Rectal smooth muscle tissue (tissue), 1 donor: ENCODE results near the gene PCNT.

Experiments used
- H3K27ac ChIP-seq: one replicate; pipeline ENCODE4 v1.7.0; 2013; ENCODE audit warnings: low read depth, low read length, inconsistent platforms
- H3K27me3 ChIP-seq: one replicate; pipeline ENCODE4 v1.7.0; 2013; ENCODE audit warnings: low read length; ENCODE audit not compliant: control insufficient read depth, insufficient read depth
- H3K36me3 ChIP-seq: one replicate; pipeline ENCODE4 v1.7.0; 2013; ENCODE audit warnings: low read length; ENCODE audit not compliant: control insufficient read depth, insufficient read depth
- H3K4me1 ChIP-seq: one replicate; pipeline ENCODE4 v1.7.0; 2013; ENCODE audit warnings: low read length; ENCODE audit not compliant: control insufficient read depth, insufficient read depth
- H3K4me3 ChIP-seq: one replicate; pipeline ENCODE4 v1.7.0; 2013; ENCODE audit warnings: low read length
- H3K9ac ChIP-seq: one replicate; pipeline ENCODE4 v1.7.0; 2013; ENCODE audit warnings: low read length

Gene PCNT

DNA sequence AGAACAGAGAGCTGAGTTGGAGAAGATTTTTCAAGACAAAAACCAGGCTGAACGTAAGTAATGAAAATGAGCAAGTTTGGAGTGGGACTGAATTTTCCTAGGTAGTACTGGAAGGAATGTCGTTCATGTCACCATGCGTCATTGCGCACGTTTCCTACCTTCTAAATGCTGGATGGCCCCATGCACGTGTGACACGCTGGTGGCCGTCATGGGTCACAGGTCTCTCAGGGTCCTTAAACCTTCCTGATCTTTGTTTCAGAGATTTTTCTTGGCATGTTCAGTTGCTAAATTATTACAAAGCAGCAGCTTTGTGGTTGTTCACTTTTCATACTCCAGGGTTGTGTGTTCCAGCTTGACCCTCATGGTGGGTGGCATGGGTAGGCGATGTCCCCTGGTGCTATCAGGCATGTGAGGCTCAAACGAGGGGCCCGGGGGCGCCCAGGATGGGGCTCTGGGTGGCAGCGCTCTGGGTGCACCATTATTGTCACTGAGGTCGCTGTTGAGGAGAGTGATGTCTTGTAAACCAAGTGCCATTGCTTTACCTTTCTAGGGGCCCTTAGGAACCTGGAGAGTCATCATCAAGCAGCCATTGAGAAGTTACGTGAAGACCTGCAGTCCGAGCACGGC lies 25.3 kb downstream of the PCNT start:
- Histone ChIP-seq H3K4me3 (no peak overlapping the region), H3K27me3 (no peaks in the 10 kb centered on the region), H3K36me3 (peaks cover 42% of the 10 kb centered on the region), H3K27ac (no peak overlapping the region), H3K4me1 (no peaks in the 10 kb centered on the region), H3K9ac (no peak overlapping the region)

DNA sequence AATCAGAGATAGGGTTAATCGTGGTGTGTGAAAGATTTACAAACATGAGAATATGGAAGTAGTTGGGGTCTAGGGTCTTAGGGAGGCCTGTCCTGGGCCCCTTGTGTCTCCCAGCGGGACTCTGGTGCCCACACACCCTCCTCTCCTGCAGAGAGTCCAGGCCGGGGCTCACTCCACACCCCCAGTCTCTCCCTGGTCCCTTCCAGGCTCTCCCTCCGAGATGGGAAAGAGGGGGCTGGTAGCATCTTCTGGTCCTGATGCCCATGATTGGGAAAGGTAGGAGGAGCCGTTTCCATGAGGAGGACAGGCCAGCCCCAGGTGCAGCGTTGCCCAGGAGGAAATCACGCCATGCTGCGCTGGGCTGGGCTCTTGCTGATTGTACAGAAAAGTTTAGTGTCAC lies 26.6 kb downstream of the PCNT start:
- no peak overlapping the region for H3K4me3 ChIP-seq
- no peak overlapping the region for H3K27ac ChIP-seq
- no peaks in the 10 kb centered on the region for H3K4me1 ChIP-seq
- no peaks in the 10 kb centered on the region for H3K27me3 ChIP-seq
- peaks cover 47% of the 10 kb centered on the region for H3K36me3 ChIP-seq
- H3K9ac ChIP-seq = no peak overlapping the region

DNA sequence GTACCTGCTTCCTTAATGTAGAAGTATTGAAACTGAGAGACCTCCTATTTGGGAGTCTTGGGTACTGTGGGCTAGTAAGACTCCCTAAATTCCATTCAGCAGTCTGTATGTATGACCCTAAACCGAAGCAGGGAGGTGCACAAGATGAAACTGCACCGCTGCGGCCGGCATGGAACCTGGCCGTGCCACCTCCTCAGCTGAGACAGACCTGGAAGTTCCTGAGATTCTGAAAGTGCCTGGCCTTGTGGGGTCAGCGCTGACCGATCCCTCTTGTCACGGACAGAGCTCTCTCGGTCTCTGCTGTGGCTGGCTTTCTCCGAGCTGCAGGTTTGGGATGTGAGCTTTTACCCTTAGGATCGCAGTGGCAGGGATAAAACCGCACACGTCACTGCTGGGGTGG lies 27.0 kb downstream of the PCNT start:
- Histone ChIP-seq H3K27me3 (no peaks in the 10 kb centered on the region), H3K36me3 (peaks cover 51% of the 10 kb centered on the region), H3K4me3 (no peak overlapping the region), H3K4me1 (no peaks in the 10 kb centered on the region), H3K27ac (no peak overlapping the region), H3K9ac (no peak overlapping the region)

DNA sequence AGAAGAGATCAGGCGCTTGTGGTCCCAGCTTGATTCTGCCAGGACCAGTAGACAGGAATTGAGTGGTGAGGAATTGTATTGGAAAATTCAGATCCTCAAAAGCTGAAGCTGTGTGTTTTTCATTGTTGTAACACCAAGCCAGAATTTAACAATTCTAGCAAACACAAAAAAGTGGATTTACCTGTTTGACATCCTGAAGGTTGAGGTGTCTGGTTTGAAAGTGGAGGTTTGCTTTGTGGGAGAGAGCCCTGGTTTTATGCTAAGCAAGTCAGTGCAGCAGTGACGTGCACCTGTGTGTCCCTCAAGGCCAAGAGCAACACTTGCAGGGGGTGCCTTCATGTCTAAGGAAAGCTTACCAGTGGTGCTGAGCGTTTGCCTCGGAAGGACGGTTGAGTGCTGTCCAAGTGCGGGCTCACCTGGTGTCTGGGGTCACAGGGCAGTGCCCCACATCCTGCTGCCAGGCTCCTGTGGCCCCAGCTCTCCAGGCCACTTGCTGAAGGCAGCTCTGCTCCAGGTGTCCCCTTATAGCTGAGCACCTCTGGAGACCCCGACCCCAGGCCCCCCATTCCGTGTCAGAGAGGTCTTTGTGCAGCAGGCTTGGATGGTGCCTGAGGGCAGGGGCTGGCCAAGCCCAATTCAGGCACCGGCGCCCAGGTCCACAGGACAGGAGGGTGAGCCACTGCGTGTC lies 27.7 kb downstream of the PCNT start:
- Histone ChIP-seq H3K4me1 (no peaks in the 10 kb centered on the region), H3K27me3 (no peaks in the 10 kb centered on the region), H3K27ac (no peak overlapping the region), H3K36me3 (peaks cover 53% of the 10 kb centered on the region), H3K4me3 (no peak overlapping the region), H3K9ac (no peak overlapping the region)

DNA sequence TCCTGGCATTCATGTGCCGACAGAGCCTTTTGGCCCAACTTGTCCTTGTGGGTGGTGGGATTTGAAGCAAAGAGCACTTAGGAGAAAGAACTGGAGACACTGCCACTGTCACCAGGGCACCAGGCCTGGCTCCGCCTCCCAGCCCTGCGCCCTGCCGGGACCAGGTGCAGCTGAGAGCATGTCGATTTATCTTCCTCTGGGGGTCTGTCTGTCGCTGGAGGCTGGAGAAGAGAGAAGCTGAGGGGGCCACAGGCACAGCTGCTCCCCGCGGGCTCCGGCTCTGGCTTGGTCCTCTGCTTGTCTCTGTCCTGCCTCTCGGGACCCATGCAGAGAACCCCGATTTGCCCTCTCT lies 28.2 kb downstream of the PCNT start:
- Histone ChIP-seq H3K4me3 (no peak overlapping the region), H3K4me1 (no peaks in the 10 kb centered on the region), H3K9ac (no peak overlapping the region), H3K36me3 (peaks cover 50% of the 10 kb centered on the region), H3K27ac (no peak overlapping the region), H3K27me3 (no peaks in the 10 kb centered on the region)

DNA sequence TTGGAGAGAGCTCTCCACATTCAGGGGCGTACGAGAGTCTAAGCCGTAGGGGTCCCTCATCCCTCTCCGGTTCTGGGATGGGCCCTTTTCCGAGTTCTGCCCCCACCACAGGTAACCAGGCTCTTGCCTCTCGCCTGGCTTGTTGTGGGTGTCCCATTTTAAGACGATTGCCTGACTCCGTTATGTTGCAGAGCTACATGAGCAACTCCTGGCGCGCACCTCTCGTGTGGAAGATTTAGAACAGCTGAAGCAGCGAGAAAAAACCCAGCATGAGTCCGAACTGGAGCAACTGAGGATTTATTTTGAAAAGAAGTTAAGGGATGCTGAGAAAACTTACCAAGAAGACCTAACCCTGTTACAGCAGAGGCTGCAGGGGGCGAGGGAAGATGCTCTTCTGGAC lies 29.0 kb downstream of the PCNT start:
- Histone ChIP-seq H3K36me3 (peaks cover 48% of the 10 kb centered on the region), H3K4me3 (no peak overlapping the region), H3K27ac (no peak overlapping the region), H3K27me3 (no peaks in the 10 kb centered on the region), H3K4me1 (no peaks in the 10 kb centered on the region), H3K9ac (no peak overlapping the region)

DNA sequence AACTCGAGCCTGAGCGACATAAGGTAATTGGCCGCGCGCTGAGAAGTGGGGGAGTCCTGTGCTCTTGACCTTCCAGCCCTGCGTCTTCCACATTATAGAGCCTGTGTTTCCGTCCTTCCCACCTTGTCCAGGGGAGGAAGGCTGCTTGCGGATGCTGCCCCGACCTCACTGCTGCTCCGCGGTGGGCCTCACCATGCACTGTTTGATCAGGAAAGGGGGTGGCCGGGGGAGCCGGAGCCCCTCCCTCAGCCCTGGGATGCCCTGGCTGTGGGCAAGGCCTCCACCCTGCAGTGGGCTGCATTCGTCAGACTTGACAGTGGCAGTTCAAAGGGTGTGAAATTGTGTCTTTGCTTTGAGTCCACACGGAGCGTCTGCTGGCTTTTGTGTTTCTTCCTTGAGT lies 30.1 kb downstream of the PCNT start:
- Histone ChIP-seq H3K4me3 (no peak overlapping the region), H3K9ac (no peak overlapping the region), H3K4me1 (no peaks in the 10 kb centered on the region), H3K27me3 (no peaks in the 10 kb centered on the region), H3K36me3 (peaks cover 52% of the 10 kb centered on the region), H3K27ac (no peak overlapping the region)

DNA sequence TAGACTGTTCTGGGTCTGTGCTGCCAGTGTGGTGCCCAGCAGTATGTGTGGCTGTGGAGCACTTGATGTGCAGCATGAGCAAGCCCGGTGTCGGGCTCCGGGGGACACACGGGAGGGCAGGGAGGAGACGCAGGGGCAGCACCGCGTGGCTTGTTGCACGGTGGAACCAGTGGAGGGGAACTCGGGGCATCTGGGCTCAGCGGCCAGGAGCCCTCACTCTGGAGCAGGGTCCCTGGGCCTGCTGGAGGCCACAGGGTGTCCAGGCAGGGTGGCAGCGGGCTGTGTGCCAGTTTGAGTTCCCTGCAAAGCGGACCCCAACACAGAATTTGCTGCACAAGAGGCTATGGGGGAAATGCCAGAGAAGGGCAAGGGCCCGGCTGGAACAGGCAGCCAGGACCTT lies 30.6 kb downstream of the PCNT start:
- Histone ChIP-seq H3K4me1 (no peaks in the 10 kb centered on the region), H3K36me3 (peaks cover 48% of the 10 kb centered on the region), H3K27ac (no peak overlapping the region)

DNA sequence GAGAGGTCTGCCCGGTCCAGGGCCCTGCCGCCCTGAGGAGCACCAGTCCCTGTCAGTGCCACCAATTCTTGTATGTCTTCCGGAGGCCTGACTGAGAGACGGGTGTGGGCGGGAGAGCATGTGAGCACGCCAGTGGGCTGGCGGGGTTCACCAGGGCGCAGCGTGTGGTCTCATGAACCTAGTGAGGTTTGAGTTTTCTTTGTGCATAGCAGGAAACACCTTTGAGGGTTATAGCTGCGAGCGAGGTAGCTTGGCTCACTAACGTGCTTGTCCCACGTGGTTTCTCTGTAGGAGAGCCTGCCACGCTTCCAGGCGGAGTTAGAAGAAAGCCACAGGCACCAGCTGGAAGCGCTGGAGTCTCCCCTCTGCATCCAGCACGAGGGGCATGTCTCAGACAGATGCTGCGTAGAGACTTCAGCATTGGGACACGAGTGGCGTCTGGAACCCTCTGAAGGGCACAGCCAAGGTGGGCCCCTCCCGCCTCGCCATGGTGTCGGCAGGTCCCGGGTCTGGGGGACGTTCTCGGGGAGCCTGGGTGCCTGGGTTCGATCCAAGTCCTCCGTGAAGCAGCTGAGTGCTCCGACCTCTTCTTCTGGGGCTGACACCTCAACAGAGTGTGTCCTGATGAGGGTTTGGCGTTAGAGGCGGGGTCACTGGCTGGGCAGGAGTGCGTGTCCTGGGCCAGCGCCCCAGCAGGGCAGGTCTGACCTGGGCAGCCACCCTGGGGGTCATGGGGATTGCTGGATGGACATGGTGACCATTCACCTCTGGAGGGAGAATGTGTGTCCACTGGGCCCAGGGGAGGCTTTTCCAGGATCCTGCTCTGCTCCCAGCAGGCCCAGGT lies 31.4 kb downstream of the PCNT start:
- Histone ChIP-seq H3K9ac (no peak overlapping the region), H3K4me1 (no peaks in the 10 kb centered on the region), H3K36me3 (peaks cover 45% of the 10 kb centered on the region), H3K4me3 (no peak overlapping the region), H3K27me3 (no peaks in the 10 kb centered on the region), H3K27ac (no peak overlapping the region)

More for the DNA sequence above, 30.6 kb downstream of the PCNT start:
- H3K27me3 ChIP-seq = no peaks in the 10 kb centered on the region
- H3K9ac ChIP-seq = no peak overlapping the region
- no peak overlapping the region for H3K4me3 ChIP-seq

DNA sequence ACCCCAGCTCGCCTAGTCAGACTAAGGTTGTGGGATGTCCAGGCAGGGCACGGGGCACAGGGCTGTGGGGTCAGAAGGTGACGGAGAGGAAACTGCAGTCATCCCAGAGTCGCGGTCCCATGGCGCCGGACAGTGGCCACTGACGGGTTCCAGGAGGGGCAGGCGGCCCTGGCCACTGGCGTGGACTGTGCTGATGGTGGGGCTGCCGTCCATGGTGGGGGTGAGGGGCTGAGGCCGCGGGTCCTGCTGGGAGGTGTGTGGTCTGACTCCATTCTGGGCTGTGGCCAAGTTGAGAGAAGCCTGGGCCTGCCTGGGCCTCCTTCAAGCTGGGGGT lies 32.0 kb downstream of the PCNT start:
- H3K36me3 ChIP-seq = peaks cover 41% of the 10 kb centered on the region
- no peak overlapping the region for H3K4me3 ChIP-seq
- H3K4me1 ChIP-seq = no peaks in the 10 kb centered on the region
- H3K27me3 ChIP-seq = no peaks in the 10 kb centered on the region
- H3K27ac ChIP-seq = no peak overlapping the region
- H3K9ac ChIP-seq = no peak overlapping the region

DNA sequence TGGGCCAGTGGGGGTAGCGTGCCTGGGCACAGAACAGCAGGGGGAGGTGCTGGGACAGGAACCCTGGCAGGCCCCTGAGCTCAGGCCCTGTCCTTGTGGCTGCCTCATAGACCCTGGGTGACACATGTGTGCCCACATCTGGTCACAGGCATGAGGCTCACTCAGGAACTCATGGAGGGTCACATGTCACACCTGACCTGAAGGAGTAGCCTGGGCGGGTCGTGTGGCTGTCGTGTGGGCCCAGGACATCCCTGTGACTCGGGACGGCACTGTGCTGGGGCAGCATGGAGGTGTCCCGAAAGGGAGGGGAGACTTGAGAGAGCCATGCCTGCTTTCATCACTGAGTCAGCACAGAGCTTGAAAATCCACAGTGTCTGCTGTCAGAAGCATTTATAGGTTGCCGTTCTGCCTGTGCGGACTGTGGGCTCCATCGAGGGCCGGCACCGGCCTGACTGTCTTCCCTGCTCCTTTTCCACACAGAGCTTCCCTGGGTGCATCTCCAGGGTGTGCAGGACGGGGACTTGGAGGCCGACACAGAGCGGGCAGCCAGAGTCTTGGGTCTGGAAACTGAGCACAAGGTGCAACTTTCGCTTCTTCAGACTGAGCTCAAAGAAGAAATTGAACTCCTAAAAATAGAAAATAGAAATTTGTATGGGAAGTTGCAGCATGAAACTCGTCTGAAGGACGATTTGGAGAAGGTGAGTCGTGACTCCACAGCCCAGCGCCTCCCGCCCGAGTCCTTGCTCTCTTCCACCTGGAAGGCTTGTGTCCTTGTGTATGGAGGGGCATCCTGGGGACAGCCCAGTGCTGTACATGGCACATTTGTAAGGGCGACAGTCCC lies 32.8 kb downstream of the PCNT start:
- Histone ChIP-seq H3K9ac (no peak overlapping the region), H3K4me3 (no peak overlapping the region), H3K36me3 (peaks cover 36% of the 10 kb centered on the region), H3K27ac (no peak overlapping the region), H3K27me3 (no peaks in the 10 kb centered on the region), H3K4me1 (no peaks in the 10 kb centered on the region)

DNA sequence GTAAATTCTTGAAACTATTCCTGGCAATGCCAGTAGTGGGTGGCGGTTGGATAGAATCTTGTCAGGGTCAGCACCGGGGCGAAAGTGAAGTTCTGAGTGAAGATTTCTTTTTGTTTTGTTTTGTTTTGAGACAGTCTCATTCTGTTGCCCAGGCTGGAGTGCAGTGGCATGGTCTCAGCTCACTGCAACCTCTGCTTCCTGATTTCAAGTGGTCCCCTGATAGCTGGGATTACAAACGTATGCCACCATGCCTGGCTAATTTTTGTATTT lies 33.3 kb downstream of the PCNT start:
- no peak overlapping the region for H3K27ac ChIP-seq

More for the DNA sequence above, 33.3 kb downstream of the PCNT start:
- H3K36me3 ChIP-seq = peaks cover 33% of the 10 kb centered on the region
- no peak overlapping the region for H3K9ac ChIP-seq
- H3K4me3 ChIP-seq = no peak overlapping the region
- H3K27me3 ChIP-seq = no peaks in the 10 kb centered on the region
- no peaks in the 10 kb centered on the region for H3K4me1 ChIP-seq
